HG03520 (cell line): ENCODE results near the gene PCNX2.

Experiments
- ATAC-seq: cut with Tn5 transposase; IDR thresholded peaks from one replicate; pipeline ENCODE4 v1.9.1; 2021; ENCODE audit warnings: mild to moderate bottlenecking, moderate library complexity; ENCODE audit not compliant: unreplicated experiment

Gene PCNX2

DNA sequence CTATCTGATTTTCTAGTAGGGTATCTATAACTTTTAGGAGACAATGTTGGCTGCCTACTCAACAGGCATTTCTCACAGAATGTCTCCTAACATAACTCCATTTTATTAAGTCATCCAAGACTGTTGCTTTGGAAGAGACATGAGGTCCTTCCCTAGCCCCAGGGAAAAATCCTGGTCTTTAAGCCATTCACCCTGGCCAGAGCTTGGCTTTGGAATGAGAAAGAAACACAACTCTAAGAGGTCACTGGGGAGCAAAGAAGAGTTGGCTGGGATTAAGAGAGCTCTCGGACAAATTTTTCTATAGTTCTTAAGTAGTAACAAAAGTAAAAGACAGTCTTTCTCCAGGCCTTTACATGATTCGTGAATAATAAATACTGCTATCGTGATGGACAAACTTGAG lies 57.9 kb downstream of the PCNX2 start:
- no peak for ATAC-seq

- no peak for ATAC-seq
Observed at GRCh38 chr1:233233508-233234040, 62.0 kb downstream of the PCNX2 start.

- ATAC-seq, result no peak
Observed at GRCh38 chr1:233230011-233230410, 65.5 kb downstream of the PCNX2 start.

DNA sequence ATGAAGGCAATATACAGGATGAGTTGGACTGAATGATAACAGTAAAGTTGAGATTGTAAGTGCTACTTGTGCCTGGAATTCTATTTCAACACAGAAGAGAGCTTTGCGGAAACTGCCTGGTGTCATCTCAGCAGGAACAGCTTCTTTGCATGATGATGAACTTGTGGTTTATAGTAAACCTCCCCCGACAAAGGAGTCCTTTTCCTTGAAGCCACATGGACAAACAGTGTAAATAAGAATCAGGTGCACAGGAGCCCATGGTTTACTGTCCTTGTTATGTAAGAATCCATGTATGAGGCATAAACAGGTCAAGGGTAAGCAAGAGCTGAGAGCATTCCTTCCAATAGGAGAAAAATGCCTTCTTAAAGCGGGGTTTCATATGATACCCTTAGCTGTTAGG lies 66.2 kb downstream of the PCNX2 start:
- ATAC-seq, result no peak

DNA sequence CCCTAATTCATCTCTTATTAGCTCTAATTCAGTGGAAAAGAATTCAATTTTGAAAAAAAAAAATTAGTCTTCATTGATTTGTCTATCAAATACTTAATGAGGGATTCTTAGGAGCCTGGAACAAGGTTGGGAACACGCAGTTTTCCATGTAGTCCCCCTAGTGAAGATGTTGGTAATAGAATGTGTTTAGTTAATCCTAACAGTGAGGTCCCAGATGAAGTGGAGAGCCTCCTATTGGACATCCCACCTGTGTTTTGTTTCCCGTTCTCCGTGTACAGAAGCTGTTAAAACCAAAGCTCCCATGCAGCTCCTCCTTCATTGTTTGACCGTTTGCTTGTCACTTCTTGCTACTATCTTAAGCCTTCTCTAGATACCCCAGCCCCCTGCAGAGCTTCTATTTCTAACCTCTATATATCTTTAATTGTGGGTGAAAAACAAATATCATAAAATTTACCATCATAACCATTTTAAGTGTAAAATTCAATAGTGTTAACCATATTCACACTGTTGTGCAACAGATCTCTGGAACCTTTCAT lies 67.5 kb downstream of the PCNX2 start:
- no peak for ATAC-seq

DNA sequence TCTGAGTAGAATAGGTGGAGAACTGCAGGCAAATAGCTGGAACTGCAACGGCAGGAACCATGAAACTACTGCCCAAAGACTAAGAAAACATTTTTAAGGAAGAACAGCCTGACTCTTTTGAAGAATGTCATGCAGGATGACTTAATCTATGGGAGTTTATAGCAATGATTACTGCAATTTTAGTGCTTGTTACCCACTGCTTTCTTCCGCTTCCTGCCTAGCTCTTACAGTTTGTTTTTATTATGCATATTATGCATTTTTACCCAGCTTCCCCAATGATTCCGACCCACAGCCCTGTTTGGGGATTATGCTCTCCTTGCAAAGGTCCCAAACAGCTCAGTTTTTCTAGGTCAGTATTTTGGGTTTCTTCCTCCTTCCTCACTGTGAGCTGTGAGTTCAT lies 71.2 kb downstream of the PCNX2 start:
- ATAC-seq, result no peak

- no peak for ATAC-seq
Observed at GRCh38 chr1:233217832-233218231, 77.7 kb downstream of the PCNX2 start.

- no peak for ATAC-seq
Observed at GRCh38 chr1:233216009-233216408, 79.5 kb downstream of the PCNX2 start.

- ATAC-seq, result no peak
Observed at GRCh38 chr1:233215135-233215760, 80.3 kb downstream of the PCNX2 start.

- no peak for ATAC-seq
Observed at GRCh38 chr1:233211595-233211994, 83.9 kb downstream of the PCNX2 start.

DNA sequence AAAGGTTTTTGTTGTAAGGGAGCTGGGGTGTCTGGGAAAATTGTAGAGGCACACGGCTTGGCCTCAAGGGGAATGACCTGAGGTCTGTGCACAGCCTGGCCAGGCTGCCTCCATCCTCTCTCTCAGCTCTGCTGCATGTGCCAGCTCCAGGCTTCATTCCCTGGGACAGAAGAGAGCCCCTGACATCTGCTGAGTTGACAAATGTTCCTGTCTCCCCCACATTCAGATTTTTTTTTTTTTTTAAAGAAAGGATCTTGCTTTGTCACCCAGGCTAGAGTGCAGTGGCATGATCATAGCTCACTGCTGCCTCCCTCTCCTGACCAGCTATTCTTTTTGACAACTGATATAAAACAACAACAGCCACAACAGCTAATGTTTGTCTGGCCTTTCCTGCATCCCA lies 84.4 kb downstream of the PCNX2 start:
- no peak for ATAC-seq

DNA sequence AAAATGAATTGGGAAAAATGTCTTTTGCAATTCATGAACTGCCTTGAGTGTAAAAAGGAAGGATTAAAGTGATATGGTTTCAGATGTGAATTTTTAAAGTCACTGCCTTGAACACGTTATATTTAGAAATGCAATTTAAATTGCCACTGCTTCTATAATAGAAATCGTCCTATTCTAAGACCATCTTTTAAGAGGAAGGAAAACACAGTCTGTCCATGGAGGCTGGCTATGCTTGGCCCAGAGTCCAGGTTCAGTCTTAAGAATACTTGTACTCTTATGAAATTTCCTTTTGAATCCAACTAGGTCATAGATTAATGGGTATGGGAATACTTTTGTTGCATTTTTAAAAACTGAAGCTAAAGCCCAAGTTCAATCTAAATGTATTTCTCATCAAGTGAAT lies 86.0 kb downstream of the PCNX2 start:
- ATAC-seq, result no peak

GRCh38 chr1:233208687-233209086 lies 86.8 kb downstream of the PCNX2 start:
- no peak for ATAC-seq

DNA sequence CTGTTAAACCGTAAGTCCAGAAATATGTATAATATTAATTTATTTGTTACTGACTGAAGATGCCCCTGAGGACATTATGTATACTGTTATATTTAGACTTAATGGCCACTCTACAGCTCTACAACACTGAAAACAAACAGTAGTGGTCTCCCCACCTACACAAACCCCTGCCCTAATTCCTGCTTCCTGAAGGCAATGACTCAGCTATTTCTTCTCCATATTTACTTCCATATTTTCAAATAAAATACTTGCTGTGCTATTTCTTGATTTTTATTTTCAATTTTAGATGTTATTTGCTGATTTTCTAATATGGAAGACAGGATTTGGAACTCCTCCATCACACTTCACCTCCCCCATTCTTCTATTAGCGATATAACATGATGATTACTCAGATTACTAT lies 97.6 kb downstream of the PCNX2 start:
- no peak for ATAC-seq

DNA sequence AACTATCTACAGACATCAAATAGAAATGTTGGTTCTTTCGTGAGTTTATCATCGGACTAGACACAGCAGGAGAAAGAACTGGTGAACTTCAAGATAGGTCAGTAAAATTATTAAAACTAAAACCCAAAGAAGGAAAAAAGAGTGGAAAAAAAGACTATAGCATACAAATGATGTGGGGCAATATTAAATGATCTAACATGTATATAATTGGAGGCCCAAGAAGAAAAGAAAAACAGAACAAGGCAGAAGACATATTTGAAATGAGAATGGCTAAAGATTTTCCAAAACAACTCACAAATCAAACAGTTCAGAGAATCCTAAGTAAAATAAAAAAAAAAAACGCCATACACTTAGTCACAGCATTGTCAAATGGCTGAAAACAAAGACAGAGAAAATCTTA lies 101.8 kb downstream of the PCNX2 start:
- no peak for ATAC-seq

- ATAC-seq, result no peak
Observed at GRCh38 chr1:233190987-233191386, 104.5 kb downstream of the PCNX2 start.

GRCh38 chr1:233189526-233189925 lies 106.0 kb downstream of the PCNX2 start:
- no peak for ATAC-seq

DNA sequence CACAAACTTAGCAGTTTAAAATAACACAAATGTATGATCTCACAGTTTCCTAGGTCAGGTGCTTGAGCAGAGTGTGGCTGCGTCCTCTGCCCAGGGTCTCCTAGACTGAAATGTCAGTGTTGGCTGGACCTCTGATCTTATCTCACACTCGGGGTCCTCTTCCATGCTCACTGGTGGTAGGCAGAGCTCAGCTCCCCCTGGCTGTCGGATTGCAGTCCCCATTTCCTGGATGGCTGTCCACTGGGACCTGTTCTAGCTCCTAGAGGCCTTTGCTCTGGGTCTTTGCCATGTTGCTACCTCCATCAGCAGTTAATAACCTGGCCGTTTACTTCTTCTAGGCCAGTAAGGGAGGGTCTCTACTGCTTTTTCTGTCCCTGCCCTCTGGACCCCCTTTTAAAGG lies 107.5 kb downstream of the PCNX2 start:
- no peak for ATAC-seq

GRCh38 chr1:233183226-233184020 lies 112.1 kb downstream of the PCNX2 start:
- no peak for ATAC-seq

DNA sequence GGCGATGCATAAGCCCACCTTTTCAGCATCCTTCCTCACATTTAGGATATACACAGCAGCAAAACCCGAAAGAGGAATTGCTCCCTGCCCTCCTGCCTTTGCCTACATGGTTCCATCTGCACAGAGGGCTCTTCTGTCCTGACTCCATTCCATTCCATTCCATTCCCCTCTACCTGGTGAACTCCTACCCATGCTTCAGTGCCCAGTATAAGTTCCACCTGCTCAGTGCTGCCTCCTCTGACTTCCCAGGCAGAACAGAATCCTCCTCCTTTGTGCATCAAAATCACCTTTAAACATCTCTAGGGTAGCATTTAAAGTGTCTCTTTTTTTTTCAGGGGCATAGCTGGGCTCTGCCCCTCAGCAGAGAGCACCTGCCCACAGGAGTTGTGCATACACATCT lies 112.9 kb downstream of the PCNX2 start:
- no peak for ATAC-seq

DNA sequence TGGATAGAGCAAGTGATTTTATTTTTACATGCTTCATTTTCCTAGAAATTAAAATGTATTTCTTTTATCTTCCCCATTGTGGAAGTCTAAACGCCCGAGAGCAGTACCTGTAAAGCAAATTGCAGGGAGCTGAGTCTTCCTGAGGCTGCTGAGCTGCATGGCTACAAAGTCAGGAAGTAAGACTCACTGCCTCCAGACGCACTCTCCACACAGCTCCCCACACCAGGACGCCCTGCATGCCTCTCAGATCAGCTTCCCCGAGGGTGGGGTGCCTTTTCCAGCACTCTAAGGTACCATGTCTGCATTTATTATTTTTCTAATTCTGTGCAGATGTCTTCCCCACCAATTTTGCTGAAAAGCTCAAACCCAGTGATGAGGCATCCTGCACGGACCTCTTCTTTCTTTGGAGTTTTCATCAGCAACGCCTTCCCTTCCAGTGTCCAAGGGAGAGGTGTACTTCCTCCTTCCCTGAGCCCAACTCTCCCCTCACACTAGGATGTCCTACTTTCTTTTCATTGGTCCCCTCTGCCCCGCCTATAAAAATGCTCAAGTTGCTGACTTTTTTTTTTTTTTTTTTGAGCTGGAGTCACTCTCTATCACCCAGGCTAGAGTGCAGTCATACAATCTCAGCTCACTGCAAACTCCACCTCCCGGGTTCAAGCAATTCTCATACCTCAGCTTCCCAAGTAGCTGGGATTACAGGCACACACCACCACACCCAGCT lies 114.7 kb downstream of the PCNX2 start:
- no peak for ATAC-seq
